GM21737 (cell line): ENCODE results near the gene SEMA4C.
"Not testable (repeated sequence)": the region's sequence is repeated elsewhere in the genome, so short reads cannot be mapped to it uniquely, and the experiment has no call there.

ENCODE experiments used
- ATAC-seq: cut with Tn5 transposase; IDR thresholded peaks from one replicate; pipeline ENCODE4 v1.9.1; 2021; ENCODE audit warnings: mild to moderate bottlenecking, moderate library complexity; ENCODE audit not compliant: unreplicated experiment

The SEMA4C gene

GRCh38 chr2:96898135-96898505 is 28.2 kb upstream of the SEMA4C start:
- ATAC-seq: no peak

GRCh38 chr2:96897491-96898134 is 27.7 kb upstream of the SEMA4C start:
- no peak for ATAC-seq

GRCh38 chr2:96895746-96896651 is 26.1 kb upstream of the SEMA4C start:
- ATAC-seq: no peak

GRCh38 chr2:96895032-96895745 is 25.3 kb upstream of the SEMA4C start:
- ATAC-seq: no peak

GRCh38 chr2:96894151-96894531 is 24.3 kb upstream of the SEMA4C start:
- ATAC-seq: no peak

- ATAC-seq: no peak
Observed at GRCh38 chr2:96893289-96894150, 23.6 kb upstream of the SEMA4C start.

GRCh38 chr2:96891591-96892333 is 21.9 kb upstream of the SEMA4C start:
- ATAC-seq: no peak

- no peak for ATAC-seq
Observed at GRCh38 chr2:96890726-96891385, 21.0 kb upstream of the SEMA4C start.

GRCh38 chr2:96890252-96890651 is 20.4 kb upstream of the SEMA4C start:
- no peak for ATAC-seq

GRCh38 chr2:96889502-96889901 is 19.6 kb upstream of the SEMA4C start:
- ATAC-seq: not testable (repeated sequence)

GRCh38 chr2:96888072-96889011 is 18.5 kb upstream of the SEMA4C start:
- no peak for ATAC-seq

- ATAC-seq: no peak
Observed at GRCh38 chr2:96887493-96888012, 17.7 kb upstream of the SEMA4C start.

GRCh38 chr2:96885432-96886347 is 15.8 kb upstream of the SEMA4C start:
- ATAC-seq: no peak

GRCh38 chr2:96884299-96885094 is 14.6 kb upstream of the SEMA4C start:
- ATAC-seq: no peak

GRCh38 chr2:96883306-96883705 is 13.4 kb upstream of the SEMA4C start:
- no peak for ATAC-seq

- no peak for ATAC-seq
Observed at GRCh38 chr2:96882906-96883305, 13.0 kb upstream of the SEMA4C start.
